HG03025 (cell line): ENCODE results near the gene EHBP1L1.
A peak's percentile ranks its signal among the peaks of the same experiment; 100 is the strongest.

Experiments
- ATAC-seq: cut with Tn5 transposase; IDR thresholded peaks from one replicate; pipeline ENCODE4 v1.9.1; 2021; ENCODE audit warnings: mild to moderate bottlenecking, moderate library complexity; ENCODE audit not compliant: unreplicated experiment, low FRiP score

Gene EHBP1L1

DNA sequence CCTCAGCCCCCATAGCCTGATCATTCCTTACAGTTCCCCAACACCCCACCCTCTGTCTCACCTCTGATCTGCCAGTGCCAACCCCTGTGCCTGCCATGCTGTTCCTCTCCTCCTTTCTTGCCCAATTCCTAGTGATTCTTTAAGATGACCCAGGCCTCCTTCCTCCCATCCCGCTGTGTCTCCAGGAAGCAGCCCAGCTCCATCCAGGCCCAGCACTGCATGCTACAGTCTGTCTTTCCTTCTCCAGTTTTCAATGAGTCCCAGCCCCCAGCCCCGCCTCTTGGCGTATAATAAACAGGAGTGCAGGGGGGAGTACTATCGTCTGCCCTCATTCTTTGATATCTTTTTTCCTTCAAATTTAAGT, 30.0 kb upstream of the EHBP1L1 start:
- no peak for ATAC-seq

DNA sequence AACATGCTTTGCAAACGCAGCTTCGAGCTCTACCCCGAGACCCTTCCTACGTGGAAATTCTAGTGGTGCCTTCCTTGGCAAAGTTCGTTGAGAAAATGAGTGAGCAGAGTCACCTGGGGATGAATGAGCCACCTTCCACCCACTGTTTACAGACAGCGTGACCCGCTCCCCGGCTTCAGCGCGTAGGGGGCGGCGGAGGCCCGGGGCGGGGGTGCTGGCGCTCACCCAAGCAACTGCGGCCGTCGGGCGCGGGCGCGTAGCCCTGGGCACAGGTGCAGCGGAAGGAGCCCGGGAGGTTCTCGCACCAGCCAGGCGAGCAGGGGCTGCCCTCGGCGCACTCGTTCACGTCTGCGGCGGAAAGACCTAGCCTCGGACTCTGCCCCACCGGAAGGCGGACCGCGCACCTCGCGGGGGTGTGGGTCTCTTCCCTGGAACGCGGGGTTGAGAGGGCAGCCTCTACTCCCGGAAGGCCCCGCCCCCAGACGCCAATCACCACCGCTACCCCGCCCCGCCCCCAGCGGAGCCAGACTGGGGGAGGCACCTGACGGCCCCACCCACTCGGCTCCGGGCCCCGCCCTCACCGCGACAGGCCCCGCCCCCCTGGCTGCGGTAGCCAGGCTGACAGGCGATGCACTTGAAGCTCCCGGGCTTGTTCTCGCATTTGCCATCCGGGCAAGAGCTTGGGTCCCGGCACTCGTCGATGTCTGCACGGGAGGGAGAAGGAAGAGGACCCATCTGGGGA, 29.5 kb upstream of the EHBP1L1 start:
- peak; percentile 56 for ATAC-seq

DNA sequence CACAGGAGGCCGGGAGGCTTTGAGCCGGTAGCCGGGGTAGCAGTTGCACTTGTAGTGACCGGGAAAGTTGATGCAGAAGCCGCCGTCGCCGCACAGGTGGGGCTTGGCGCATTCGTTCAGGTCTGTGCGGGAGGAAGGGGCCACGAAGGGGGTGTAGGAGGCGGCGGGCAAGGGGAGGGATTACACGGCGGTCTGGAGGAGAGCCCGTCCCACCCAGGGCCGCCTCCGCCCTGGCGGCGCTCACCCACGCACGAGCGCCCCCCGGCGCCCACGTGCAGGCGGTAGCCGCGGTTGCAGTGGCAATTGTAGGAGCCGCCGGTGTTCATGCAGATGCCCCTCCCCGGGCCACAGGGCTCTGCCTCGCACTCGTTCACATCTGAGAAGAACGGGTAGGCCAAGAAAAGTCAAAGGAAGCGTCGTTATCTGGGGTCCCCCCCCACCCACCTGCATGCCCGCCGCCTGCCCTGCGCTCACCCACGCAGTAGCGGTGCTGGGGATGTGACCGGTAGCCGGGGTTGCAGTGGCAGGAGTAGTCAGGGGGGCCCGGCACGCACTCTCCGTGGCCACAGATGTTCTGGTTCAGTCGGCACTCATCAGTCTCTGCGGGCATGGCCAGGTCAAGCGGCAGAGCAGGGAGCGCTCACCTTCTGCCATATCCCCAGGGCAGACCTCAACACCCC, 28.3 kb upstream of the EHBP1L1 start:
- no peak for ATAC-seq

DNA sequence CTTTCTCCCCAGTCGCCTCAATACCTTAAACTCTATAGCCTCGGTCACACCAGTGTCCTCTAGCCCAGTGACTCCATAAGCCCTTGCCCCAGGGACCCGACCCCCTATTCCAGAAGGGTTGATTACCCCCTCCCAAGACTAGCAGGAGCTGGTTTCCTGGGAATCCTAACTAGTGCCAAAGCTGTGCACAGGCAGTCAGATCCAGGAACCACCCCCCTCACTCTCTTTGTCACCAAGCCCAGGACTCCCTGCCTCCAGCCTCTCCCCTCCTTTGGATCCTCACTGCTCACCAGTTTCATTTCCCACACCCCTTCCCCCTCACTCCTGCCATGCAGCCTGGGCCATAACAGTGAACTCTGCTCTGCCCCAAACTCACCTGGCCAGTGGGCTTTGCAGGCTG, 27.5 kb upstream of the EHBP1L1 start:
- ATAC-seq: no peak

DNA sequence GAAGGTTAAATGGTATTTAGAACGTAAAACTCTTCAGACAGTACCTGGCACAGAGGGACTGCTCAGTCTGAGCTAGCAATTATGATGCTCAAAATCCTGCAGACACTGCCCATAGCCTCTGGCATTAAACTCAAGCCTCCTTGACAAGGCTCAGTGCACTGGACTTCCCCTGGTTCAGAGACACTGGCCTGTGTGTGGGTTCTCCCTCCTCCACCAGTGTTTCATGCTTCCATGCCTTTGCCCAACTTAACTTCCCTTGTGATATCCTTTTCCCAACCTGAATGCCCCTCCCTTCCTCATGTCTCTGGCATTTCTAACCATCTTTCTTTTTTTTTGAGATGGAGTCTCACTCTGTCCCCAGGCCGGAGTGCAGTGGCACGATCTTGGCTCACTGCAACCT, 26.8 kb upstream of the EHBP1L1 start:
- ATAC-seq: no peak

DNA sequence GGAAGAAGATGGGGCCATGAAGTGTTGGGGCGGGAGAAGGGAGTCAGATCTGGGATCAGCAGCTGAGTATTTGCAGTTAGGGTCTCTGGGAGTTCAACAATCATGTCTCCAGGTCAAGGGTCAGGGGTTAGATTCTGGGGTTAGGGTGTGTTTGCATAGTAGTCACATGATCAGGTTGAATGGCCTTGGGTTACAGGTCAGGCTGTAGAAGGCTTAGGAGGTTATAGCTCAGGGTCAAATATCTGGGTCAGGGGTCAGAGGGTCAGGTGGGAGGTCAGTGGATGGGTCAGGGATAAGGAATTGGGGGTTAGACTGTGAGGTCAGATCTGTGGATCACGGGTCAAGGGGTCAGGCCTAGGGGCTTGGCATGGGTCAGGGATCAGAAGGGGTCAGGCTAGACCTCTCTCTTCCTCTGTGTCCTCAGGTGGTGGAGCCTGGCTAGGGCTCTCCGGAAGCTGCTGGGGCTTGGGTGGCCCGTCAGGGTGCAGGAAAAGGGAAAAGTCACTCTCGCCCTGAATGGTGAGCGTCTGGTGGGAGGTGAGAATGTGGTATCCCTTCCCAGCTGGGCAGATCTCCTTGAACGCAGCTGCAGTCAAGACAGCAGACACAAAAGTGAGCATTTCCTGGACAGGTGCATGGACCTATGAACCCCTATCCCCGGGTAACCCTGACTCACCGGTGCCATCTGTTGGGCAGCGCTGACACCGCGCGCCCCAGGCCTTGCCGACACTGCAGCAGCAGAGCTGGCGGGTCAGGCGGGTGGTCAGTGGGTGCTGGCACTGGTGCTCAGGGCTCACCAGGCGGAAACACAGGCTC, 24.1 kb upstream of the EHBP1L1 start:
- no peak for ATAC-seq

DNA sequence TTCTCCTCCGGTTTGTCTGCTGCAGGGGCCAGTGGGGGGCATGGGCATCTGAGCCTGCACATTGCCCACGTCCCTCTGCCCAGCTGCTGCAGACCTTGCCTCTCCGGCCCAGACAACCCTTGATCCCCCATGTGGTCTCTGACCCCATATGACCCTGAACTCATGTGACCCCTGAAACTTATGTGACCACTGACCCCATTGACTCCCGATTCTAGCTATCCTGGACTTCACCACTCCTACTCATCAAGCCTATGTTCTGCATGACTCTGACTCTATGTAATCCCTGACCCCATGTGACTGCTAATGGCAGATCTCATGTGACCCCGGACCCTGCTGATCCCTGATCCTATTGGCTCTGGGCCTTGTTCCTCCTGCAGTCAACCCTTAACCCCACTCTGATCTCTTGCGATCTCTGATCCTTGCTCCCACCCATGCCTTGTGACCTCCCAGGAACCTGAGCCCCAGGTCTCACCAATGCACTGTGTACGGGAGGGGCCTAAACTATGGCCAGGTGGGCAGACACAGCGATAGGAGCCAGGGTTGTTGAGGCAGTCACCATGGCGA, 23.4 kb upstream of the EHBP1L1 start:
- no peak for ATAC-seq

DNA sequence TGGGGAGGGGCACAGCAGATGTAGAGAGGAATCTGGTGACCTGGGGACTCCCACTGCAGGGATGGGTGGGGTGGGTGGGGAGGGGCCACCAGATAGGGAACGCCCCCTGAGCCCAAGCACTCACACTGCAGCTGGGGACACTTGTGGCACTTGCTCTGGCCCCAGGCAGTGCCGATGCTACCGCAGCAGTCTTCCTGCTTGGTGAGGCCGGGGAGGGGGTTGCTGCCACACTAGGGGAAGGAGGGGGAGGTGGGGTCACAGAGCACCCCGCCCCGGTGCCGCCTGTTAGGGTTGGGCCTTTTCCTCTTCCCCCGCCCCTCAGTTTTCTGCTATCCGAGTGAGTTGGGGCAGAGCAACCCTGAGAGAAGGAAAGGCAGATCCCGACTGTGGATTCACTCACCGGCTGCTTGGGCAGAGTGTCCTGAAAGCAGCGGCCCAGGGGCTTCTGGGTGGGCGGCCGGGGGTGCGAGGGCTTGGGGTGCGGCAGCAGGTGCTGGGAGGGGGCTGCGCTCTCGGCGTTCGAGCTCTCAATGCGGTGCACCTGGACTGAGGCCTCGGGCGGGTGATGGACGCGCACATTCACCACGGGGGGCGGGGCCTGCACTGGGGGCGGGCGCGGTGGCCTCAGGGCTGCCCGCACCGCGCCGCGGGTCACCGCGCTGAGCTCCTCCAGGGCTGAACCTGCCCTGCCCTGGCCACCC, 22.4 kb upstream of the EHBP1L1 start:
- no peak for ATAC-seq

DNA sequence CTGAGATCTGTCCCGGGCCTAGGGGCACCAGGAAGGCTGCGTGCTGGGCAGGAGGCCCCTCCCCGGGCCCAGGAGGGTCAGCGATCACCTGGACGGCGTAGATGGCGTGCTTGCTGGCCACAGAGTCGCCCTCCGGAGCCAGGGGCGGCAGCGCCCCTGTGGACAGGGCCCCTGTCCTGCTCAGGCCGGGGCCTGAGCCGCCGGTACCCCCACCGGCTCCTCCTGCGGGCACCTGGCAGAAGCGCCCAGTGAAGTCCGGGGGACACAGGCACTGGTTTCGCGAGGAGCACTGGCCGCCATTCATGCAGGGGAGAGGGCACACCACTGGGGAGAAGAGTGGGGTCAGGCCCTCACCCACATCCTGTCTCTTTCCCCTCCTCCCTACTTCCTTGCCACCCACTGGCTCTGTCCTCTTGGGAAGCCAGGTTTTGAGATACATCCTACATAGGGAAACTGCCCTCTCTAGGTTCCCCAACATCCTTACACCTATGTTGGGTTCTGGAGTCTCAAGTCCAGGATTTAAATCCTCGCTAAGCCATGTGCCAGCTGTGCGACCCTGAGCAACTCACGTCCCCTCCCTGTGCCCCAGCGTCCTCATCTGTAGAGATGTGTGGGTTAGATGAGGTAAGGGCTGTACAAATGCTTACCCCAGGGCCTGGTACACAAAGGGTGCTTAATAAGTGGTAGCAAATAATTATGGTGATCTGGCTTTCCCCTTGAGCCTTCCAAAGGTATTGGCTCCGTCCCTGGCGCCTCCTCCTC, 21.6 kb upstream of the EHBP1L1 start:
- no peak for ATAC-seq

DNA sequence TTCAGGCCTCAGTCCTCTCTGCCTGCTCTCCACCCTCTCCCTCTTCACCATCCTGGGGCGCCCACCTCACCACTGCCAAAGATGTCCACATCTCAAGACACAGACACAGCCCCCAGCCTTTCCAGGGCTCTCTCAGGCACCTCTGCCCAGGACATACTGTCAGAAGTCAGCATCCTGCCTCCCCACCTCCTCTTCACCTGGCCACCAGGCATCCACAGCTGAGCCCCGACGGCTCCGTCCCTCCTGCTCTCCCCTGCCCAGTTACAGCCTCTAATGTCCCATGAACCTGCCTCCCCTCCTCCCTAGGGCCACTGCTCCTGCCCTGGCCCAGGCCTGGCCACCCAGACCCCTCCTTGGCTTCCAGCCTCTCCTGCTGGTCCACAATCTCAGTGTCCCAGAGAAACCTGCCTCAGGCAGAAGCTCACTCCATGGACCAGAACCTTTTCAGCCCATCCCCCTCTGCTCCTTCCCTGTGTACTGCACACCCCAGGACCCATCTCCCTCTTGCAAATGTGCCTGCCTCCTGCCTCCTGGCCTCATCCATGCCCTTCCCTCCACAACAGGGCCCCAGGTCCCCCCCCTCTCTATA, 20.9 kb upstream of the EHBP1L1 start:
- no peak for ATAC-seq

DNA sequence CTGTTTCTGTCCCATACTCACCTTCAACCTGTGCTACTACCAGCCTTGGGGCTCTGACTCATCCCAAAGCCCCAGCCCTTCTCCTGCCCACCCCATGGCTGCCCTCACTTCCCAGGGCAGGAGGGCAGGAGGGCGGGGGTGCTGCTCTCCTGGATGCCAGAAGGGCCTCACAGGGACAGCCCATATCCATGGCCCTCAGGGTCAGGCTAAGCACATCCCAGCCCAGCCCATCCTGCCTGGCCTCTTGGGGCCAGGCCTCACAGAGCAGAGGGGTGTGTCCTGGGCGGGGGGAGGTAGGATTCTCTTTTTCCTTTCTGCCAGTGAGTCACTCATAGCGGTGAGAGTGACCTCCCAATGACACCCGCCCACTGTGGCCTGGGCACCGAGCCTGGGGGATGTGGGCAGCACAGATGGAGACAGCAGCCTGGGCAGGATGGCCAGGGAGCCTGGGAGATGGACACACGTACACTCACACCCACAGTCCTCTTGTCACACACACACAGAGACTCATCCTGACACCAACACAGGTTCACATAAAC, 20.1 kb upstream of the EHBP1L1 start:
- ATAC-seq: no peak

DNA sequence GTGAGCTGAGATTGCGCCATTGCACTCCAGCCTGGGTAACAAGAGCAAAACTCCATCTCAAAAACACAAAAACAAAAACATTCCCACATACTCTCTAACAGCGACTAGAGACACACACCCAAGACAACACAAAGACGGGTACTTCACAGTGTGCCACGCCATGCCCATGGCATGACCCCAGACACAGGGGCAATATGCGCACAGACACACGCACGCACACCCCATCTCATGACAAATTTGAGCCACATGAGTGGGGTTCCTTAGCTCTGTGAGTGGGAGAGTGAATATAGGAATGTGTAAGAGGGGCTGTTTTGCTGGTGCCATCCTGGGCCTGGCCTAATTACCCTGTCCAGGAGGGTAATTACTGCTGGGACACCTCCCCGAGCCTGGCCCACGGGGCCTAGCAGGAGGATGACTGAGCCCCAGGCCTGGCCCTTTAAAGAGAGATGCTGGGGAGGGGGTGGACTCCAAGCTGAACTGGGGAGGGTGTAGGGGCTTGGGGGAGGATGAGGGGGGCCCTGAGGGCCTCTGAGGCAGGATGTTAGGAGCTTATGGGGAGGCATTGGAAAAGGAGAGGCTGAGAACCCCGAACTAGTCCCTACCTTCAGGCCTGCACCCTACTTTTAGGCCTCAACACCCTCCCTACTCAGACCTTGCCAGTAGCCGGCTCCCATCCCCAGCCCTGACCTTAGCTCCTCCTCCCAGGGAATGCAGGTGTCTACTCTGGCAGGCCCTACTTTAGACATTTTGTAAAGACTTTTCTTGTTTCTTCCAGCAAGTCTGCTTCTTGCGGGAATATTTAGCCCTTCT, 19.2 kb upstream of the EHBP1L1 start:
- no peak for ATAC-seq

DNA sequence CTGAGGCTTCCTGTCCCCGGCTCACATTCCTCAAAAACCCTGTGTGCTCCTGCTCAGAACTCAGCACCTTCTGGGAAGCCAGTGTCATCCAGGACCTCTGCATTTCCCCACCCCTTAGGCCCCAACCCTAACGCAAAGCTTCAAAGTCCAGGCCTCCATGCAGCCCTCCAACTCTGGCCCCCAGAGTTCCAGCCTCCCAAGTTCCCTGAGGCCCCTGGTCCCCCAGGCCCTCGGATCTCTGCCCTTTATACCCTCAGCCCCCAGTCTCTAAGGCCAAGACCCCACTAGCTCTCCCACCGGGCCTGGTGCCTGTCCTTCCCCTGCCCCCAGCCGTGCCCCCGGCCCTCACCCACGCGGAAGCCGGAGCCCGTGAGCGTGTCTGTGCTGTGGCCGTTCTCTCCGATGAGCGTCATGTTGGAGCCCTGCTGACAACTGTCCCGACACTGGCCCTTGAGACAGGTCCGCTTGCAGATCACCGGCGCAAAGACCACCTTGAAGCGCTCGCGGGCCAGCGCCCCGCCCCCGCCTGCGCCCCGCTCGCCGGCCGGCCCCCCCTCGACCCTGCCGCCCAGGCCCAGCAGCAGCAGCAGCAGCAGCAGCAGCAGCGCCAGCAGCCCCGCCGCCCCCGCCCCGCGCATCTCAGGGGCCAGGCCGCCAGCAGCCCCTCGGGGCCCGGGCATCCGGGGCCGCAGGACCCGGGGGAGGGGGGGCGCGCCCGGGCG, 18.4 kb upstream of the EHBP1L1 start:
- no peak for ATAC-seq

DNA sequence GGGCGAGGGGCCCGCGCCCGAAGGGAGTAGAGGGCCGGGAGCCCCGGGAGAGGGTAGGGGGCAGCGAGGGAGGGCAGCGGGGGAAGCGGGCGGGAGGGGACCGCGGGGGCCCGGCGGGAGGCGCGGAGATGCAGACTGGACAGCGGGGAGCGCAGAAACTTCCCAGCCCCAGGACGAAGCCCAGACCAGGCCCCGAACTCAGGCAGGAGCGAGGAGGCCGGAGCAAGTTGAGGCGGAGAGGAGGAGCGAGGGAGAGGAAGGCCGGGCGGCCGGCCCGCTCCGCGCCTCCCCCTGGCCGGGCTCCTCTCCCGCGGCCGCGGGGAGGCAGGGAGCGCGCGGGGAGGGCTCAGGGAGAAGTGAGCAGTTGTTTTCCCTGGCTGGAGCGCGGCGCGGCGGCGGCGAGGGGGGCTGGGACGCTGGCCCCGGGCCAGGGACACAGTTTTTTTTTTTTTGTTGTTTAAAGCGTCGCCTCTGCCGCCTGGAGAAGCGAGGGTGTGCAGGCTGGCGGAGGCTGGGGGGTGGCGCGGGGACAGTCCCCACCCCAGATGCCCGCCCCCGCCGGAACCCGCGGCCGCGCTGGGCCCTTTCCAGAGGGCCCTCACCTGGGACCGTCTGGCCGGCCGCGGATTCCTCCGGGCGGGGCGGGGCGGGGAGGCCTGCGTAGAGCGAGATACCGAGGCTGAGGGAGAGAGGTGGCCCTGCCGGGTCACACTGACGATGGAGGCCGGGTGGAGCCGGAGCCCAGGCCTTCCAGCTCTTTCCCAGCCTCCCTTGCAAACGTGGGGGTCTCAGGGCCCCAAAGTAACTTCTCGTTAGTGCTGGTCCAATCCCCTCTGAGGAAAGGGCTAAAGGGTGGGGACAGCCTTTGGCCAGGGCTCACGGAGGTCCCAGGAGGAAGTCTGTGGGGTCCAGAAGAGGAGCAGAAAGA, 17.6 kb upstream of the EHBP1L1 start, which contains the start of gene LTBP3:
Gene LTBP3 (minus strand): TSS at position 358 of the 928 bp plus-strand sequence. CDS start 400 bp downstream, outside the sequence.
- ATAC-seq: no peak

DNA sequence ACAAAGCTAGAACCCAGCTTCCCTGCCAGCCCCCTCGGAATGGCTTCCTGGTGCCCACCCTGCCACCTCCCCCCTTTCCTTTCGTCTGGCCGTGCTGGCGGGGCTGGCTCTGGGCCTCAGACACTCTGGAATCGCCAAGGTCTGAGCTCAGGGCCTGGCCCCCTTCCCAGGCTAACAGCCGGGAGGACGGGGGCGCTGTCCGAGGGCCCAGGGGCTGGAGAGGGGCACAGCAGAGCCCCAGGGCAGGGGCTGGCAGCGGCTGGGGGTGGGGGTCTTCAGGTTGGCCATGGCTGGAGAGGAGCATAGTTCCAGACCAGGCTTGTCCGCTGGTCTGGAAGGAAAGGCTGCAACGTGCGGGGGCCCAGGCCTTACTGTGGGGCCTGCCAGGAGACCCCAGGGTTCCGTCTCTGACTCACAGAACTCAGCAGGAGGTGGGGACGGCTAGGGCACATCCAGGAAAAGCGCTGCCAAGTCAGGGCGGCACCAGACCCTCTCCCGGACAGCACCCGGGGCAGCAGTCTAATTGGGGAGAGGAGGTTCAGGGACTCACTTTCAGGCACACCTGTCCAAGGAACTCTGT, 16.8 kb upstream of the EHBP1L1 start:
- ATAC-seq: no peak

DNA sequence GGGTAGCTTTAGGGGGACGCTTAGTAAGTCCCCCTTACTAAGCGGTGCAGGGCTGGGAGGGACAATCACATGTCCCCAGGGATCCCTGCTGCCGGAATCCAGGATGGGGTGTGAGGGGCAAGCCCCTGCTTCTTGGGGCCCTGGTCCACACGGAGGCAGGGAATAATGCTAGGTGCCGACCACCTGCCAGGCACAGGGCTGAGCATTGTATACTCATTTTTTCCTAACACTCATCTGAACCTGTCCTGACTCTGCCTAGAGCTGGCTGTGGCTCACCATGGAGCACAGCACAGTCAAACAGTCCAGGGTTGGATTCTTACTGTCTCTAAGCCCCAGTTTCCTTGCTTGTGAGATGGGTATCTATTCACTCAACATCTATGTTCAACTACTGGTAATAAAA, 16.3 kb upstream of the EHBP1L1 start:
- ATAC-seq: no peak
